Activated CD8-positive, alpha-beta memory T cell treated with anti-CD3 and anti-CD28 coated beads, Interleukin-2, amount 50 U/mL, for 24 hours (primary cell): ENCODE measurements around the gene OAT.

Source experiments
- DNase-seq: peaks from one replicate; pipeline ENCODE4 v3.0.0-alpha.2; 2020; ENCODE audit errors: extremely low read depth

The OAT gene

DNA sequence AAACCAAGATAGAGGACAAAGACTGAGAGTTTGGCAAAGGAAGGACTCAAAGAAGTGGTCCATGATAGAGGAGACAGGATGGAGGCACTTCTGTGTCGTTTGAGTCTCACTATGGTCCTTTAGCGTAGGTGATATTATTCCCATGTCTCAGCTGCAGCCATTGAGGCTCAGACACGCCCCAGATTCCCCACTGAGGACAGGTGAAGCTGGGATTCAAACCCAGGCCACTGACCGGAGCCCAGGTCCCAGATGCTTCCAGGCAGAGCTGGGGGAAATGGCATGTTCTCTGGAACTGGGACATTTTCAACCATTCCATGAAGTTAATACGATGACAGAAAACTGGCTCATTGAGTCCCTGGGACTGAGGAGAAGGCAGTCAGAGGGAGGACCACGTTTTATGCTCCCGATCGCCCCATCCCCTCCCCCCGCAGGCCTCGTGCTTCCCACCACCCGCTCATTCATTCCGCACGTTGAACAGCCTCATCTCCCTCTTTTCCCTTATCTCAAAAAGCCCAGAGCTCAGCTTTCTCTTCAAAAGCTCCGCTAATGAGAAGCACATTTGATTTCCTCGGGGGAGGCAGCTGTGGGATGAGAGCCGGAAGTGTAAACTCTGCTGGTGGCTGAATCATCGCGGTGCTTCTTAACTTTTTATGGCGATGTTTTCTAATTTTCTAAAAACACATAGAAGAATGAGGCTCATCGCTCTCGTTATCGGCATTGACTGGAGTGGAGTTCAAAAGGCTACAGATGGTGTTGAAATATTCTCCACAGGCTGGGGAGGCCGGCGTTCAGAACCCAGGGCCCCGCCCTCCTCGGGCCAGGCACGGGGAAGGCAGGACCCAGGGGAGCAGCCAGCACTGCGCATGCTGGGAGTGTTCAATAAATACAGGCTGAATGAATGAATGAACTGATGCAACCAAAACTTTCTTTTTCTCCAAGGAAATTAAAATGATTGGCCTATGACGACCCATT is 64.0 kb downstream of the OAT start:
- DNase-seq: no peak

DNA sequence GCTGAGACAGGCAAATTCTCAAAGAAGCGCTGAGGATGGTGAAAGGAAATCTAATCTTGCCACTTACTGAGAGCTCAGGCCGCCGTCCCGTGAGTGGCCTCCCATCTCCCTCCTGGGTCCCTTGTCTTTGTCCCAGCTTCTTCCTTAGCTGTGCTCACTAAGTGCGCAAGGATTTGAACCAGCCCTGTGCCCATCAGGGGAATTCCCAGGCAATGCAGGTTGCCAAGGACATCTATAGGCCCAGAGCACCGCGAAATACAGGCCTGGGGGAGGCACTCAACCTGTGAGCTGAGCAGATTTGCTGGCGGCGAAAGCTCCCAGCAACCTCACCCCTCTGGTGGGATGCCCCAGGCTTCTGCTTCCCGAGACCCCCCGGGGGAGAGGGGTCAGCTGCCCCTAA is 64.8 kb downstream of the OAT start:
- DNase-seq: no peak

DNA sequence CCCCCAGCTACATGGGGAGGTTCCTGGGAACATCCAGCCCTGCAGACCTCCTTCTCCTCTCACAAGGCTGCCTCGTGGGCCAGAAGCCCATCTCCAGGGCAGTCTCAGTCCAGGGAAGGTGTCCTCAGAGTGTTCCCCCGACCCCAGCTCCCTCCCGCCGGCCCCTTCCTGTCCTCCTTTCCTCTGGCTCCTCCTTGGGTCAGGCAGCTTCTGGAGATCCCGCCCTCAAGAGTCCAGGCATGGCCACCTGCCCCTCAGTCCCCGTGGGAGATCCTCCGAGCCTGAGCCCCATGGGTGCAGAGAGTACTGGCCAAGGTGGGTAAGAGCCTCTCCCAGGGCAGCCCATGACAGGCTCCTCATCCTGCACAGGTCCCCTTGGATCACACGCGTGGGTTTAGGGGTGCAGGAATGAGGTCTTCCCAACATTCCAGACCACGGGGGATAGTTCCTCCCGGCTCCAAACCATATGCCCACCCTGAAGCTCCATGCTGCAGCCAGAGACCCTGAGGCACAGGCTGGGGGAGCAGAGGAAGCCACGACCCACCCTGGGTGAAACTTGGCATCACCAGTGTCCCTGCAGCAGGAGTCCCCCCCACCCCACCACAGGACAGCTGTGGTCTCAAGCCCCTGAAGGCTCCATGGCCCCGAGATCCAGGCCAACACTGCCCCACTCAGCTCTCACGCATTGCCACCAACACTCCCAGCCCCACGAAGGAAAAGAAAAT is 65.5 kb downstream of the OAT start:
- DNase-seq: no peak

DNA sequence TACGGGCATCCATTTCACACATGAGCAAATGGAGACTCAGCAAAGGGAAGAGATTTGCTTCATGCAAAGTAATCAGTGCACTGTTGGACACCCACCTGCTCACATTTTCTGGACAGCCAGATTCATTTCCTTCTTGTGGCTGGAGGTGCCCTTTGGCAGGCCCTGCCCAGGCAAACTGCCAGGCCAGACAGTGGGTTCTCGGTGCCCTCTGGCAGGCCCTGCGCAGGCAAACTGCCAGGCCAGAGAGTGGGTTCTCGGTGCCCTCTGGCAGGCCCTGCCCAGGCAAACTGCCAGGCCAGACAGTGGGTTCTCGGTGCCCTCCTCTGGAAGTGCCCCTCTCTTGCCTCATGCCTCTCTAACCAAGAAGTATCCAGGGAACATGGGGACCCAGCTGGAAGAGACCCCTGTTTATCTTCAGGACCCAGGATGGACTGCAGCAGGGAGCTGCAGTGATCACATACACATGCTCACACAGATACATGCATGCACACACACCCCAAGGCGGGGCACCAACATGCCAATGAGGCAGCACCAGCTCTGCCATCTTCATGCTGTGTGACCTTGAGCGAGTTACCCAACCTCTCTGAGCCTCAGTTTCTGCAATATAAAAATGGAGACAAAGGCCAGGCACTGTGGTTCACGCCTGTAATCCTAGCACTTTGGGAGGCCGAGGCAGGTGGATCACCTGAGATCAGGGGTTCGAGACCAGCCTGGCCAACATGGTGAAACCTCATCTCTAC is 67.1 kb downstream of the OAT start:
- no peak for DNase-seq

DNA sequence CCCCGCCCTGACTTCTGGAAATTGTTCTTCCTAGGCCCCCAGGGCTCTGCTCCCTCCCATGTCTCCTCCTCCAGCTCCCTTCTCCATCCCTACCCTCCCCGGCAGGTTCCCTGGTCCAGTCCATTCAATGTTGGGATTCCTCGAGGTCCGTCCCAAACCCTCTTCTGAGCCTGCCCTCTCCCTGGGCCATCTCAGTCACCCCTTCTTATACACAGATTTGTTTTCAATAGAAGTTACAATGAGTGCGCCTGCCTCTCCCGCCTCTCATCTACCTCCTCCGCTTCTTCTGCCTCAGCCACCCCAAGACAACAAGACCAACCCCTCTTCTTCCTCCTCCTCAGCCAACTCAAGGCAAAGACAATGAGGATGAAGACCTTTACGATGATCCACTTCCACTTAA is 67.9 kb downstream of the OAT start:
- DNase-seq: no peak

DNA sequence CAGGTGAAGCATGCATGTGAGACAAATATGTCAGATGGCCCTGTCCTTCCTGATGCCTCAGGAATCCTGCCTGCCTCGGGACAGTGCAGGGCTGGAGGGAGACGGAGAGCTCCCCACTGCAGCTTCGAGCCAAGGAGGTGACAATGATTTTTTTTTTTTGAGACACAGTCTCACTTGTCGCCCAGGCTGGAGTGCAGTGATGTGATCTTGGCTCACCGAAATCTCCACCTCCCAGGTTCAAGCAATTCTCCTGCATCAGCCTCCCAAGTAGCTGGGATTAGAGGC is 68.8 kb downstream of the OAT start:
- no peak for DNase-seq

DNA sequence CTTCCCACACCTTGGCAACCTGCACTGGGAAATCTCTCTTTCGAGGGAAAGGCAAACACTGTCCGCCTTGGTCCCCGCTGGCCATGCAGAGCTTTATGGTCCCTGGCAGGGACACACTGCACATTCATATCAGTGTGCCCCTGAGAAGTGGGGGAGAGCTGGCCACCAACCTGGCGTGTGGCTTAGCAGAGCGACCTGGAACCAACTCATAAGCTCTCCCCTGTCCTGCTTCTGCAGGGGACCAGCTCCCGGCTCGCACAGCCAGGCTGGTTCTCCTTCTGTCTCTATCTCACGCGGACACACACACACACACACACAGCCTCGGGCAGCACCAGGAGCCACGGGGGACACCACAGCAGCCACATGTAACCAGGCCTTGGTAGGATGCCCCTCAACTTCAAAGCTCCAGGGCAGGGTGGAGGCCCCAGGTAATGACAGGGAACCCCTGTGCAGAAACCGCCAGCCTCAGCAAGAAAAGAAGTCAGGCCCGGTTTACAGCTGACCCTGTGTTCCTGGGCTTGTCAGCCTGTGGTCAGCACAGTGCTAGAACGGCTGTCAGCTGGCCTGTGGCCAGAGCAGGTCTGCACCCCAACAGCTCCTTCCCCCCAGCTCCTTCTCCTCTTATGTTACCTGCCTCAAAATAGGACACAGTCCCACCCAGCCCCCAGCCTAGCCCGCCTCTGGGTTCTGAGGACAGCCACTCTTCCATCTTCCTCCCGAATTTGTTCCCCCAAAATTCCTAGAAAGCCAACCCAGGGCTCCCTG is 69.3 kb downstream of the OAT start:
- no peak for DNase-seq

DNA sequence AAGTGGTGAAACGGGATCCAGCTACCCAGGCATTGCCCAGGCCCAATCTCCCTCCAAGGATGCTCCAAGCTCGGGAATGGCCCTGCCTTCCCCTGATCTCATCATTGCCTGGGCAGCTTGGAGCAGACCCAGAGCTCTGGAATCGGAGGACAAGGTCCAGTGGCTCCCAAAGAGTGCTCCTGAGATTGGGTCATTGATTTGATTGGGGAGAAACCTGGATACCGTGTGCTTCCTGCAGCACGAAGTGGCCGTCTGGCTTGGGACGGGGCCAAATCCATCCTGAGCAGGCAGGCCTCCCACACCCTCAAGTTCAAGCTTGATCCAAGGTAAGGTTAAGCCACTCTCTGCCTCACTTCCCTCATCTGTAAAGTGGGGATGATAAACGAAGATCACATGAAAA is 69.9 kb downstream of the OAT start:
- no peak for DNase-seq

DNA sequence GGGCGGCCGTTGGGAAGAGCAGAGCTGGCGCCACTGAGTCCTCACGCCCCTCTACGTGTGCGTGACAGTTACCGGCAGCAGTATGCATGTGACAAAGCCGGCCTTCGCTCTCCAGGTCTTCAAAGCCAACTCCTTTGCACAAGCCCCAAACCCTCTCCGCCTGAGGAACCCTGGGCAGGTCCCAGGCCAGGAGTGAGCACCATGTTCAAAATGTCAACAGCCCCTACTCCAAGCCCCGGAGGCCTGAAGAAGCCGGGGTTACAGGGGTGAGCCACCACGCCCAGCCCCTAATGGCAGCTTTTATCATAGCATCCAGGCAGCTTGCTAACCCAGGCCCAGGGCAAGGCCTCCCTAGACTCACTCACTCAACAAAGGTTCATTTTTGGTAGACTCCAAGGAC is 70.8 kb downstream of the OAT start:
- no peak for DNase-seq
